Measurements from ENCODE around the gene PLA2G4E.

DNA sequence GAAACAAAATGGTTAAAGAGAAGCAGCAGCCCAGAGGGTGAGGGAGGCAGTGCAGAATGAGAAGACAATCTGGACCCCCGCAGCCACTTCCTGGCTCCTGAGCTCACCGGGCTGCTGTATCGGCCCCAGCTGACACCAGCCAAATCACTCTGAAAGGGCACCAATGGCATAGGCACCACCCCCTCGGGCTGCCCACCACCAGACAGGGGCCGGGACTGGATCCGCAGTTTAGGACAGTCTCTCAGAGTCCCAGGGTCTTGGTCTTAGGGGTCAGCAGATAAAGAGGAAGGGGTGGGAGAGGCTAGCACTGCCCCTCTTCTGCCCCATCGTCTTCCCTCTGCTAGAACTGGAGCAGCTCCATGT, 30.6 kb downstream of the PLA2G4E start:
- TF ChIP-seq, protein P1, sequence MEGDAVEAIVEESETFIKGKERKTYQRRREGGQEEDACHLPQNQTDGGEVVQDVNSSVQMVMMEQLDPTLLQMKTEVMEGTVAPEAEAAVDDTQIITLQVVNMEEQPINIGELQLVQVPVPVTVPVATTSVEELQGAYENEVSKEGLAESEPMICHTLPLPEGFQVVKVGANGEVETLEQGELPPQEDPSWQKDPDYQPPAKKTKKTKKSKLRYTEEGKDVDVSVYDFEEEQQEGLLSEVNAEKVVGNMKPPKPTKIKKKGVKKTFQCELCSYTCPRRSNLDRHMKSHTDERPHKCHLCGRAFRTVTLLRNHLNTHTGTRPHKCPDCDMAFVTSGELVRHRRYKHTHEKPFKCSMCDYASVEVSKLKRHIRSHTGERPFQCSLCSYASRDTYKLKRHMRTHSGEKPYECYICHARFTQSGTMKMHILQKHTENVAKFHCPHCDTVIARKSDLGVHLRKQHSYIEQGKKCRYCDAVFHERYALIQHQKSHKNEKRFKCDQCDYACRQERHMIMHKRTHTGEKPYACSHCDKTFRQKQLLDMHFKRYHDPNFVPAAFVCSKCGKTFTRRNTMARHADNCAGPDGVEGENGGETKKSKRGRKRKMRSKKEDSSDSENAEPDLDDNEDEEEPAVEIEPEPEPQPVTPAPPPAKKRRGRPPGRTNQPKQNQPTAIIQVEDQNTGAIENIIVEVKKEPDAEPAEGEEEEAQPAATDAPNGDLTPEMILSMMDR (IDR thresholded peaks at IDR 0.05; ENCODE audit: low read length) = no peak
- no peak for TF ChIP-seq EZH2 (IDR thresholded peaks at IDR 0.05; ENCODE audit: borderline replicate concordance, low read length)
